H1 (cell line): ENCODE measurements around the gene PTDSS2.

ENCODE experiments used
- CHD1 ChIP-seq: IDR thresholded peaks from 2 replicates; pipeline ENCODE4 v1.6.1; 2012; ENCODE audit warnings: low read depth, low read length, improper control_type of control experiment
- CHD2 ChIP-seq: IDR thresholded peaks from 2 replicates; pipeline ENCODE4 v1.6.1; 2012; ENCODE audit warnings: low read length, improper control_type of control experiment
- CREB1 ChIP-seq: IDR thresholded peaks from 2 replicates; pipeline ENCODE4 v1.6.1; 2012; ENCODE audit warnings: inconsistent platforms
- CTCF ChIP-seq, 3 experiments: IDR thresholded peaks; 1 replicate in 2 of 3; 2 replicates in 1 of 3; pipeline versions ENCODE4 v1.5.1 to v1.6.1; 2011; ENCODE audit warnings: low read length in 3 of 3, mild to moderate bottlenecking in 3 of 3, inconsistent platforms in 2 of 3, low read depth in 1 of 3, moderate library complexity in 1 of 3; ENCODE audit not compliant: insufficient read depth in 1 of 3; ENCODE audit errors: control extremely low read depth in 1 of 3
- EGR1 ChIP-seq: IDR thresholded peaks from 2 replicates; pipeline ENCODE4 v1.6.1; 2011; ENCODE audit warnings: low read depth, low read length, borderline replicate concordance
- GABPA ChIP-seq: IDR thresholded peaks from 2 replicates; pipeline ENCODE4 v1.6.1; 2011; ENCODE audit warnings: mild to moderate bottlenecking, low read length, moderate library complexity, borderline replicate concordance; ENCODE audit not compliant: insufficient read depth
- MAFK ChIP-seq: IDR thresholded peaks from 2 replicates; pipeline ENCODE4 v1.6.1; 2012; ENCODE audit warnings: low read depth, mild to moderate bottlenecking, improper control_type of control experiment, low read length
- MAX ChIP-seq: IDR thresholded peaks from 2 replicates; pipeline ENCODE4 v1.6.1; 2012; ENCODE audit warnings: inconsistent platforms
- POLR2A ChIP-seq, 2 experiments: IDR thresholded peaks; 1 replicate in 1 of 2; 2 replicates in 1 of 2; pipeline ENCODE4 v1.6.1; 2011; ENCODE audit warnings: low read depth in 2 of 2, low read length in 2 of 2, mild to moderate bottlenecking in 2 of 2; ENCODE audit errors: control extremely low read depth in 1 of 2
- POU5F1 ChIP-seq: IDR thresholded peaks from 2 replicates; pipeline ENCODE4 v1.6.1; 2011; ENCODE audit warnings: low read depth, mild to moderate bottlenecking, low read length, moderate library complexity
- SP1 ChIP-seq: IDR thresholded peaks from 2 replicates; pipeline ENCODE4 v1.6.1; 2011; ENCODE audit warnings: low read depth, low read length
- SUZ12 ChIP-seq: fragments of 200-600 bp; sonication (generic); IDR thresholded peaks from 2 replicates; pipeline ENCODE4 v1.6.1; 2012; ENCODE audit warnings: mild to moderate bottlenecking, inconsistent platforms, low read length, moderate library complexity, mixed read lengths
- TAF1 ChIP-seq: IDR thresholded peaks from 2 replicates; pipeline ENCODE4 v1.6.1; 2011; ENCODE audit warnings: mild to moderate bottlenecking, low read depth, low read length

GRCh38 chr11:464316-464715 lies 14.2 kb downstream of the PTDSS2 start:
- no peak for TF ChIP-seq CHD1
- no peak for TF ChIP-seq CREB1
- TF ChIP-seq POLR2A (IDR thresholded peaks at IDR 0.05; ENCODE audit: control extremely low read depth in 1 of 2, low read depth in 2 of 2, low read length in 2 of 2): no peak
- TF ChIP-seq CTCF (IDR thresholded peaks at IDR 0.05; ENCODE audit: control extremely low read depth in 1 of 3, insufficient read depth in 1 of 3, low read depth in 1 of 3, low read length in 3 of 3): no peak
- no peak for TF ChIP-seq POU5F1
- TF ChIP-seq EGR1: no peak
- no peak for TF ChIP-seq SUZ12
- TF ChIP-seq TAF1: no peak
- TF ChIP-seq CHD2: no peak
- TF ChIP-seq SP1: no peak
- TF ChIP-seq MAX: no peak
- TF ChIP-seq MAFK: no peak
- TF ChIP-seq GABPA: no peak
